ENCODE results near the gene EXPH5.

GRCh38 chr11:108591893-108592292 is 1.7 kb downstream of the EXPH5 start:
- no peak for TF ChIP-seq CTCF (IDR thresholded peaks at IDR 0.05 in 2 of 3, conservative IDR thresholded peaks at IDR 0.05 in 1 of 3; ENCODE audit: borderline replicate concordance in 1 of 3, insufficient read depth in 1 of 3, low read depth in 2 of 3, low read length in 2 of 3)
- TF ChIP-seq TCF7L2 (IDR thresholded peaks at IDR 0.05; ENCODE audit: borderline replicate concordance, extremely low read depth, insufficient read depth, insufficient read length): no peak

Data from HCT116 (cell line).